Loucy (cell line): ENCODE measurements around the gene PSMD1.

Source experiments
- H2AFZ ChIP-seq: fragments of 200-600 bp; sonication (generic); 2 replicates; pipeline ENCODE4 v1.6.0; 2016; ENCODE audit warnings: antibody characterized with exemption, mild to moderate bottlenecking, low read length, moderate library complexity
- H3F3A ChIP-seq: fragments of 200-600 bp; 2 replicates; pipeline ENCODE4 v1.6.0; 2016; ENCODE audit warnings: antibody characterized with exemption, low read depth, mild to moderate bottlenecking
- H3K27me3 ChIP-seq: fragments of 200-600 bp; sonication (generic); 2 replicates; pipeline ENCODE4 v1.6.1; 2014; ENCODE audit warnings: low read length, mild to moderate bottlenecking; ENCODE audit not compliant: insufficient read depth, poor library complexity, severe bottlenecking
- H3K36me3 ChIP-seq: fragments of 200-600 bp; sonication (generic); 2 replicates; pipeline ENCODE4 v1.6.1; 2016; ENCODE audit warnings: low read length; ENCODE audit not compliant: insufficient read depth
- H3K4me1 ChIP-seq: fragments of 200-600 bp; sonication (generic); 2 replicates; pipeline ENCODE4 v1.5.1; 2014; ENCODE audit warnings: low read length, mild to moderate bottlenecking; ENCODE audit not compliant: insufficient read depth, poor library complexity, severe bottlenecking
- H3K4me2 ChIP-seq: fragments of 200-600 bp; sonication (generic); 2 replicates; pipeline ENCODE4 v1.6.0; 2014; ENCODE audit warnings: antibody characterized with exemption, low read length, low read depth, mild to moderate bottlenecking; ENCODE audit not compliant: poor library complexity, severe bottlenecking
- H3K4me3 ChIP-seq: fragments of 200-600 bp; sonication (generic); 2 replicates; pipeline ENCODE4 v1.5.1; 2014; ENCODE audit warnings: low read length, mild to moderate bottlenecking, mixed read lengths; ENCODE audit not compliant: poor library complexity, severe bottlenecking
- H3K79me2 ChIP-seq: fragments of 200-600 bp; sonication (generic); 2 replicates; pipeline ENCODE4 v1.6.1; 2014; ENCODE audit warnings: low read length; ENCODE audit not compliant: insufficient read depth
- H3K9ac ChIP-seq: fragments of 200-600 bp; sonication (generic); 2 replicates; pipeline ENCODE4 v1.6.0; 2014; ENCODE audit warnings: mild to moderate bottlenecking, low read depth, low read length, moderate library complexity; ENCODE audit not compliant: poor library complexity, severe bottlenecking
- H3K9me2 ChIP-seq: fragments of 200-600 bp; sonication (generic); replicated peaks from 2 replicates; pipeline ENCODE4 v1.6.1; 2016; ENCODE audit warnings: low read depth, low read length, mixed read lengths
- H3K9me3 ChIP-seq: fragments of 200-600 bp; sonication (generic); 2 replicates; pipeline ENCODE4 v1.6.1; 2014; ENCODE audit warnings: mild to moderate bottlenecking, antibody characterized with exemption, low read length, low read depth; ENCODE audit not compliant: insufficient read depth
- H4K20me1 ChIP-seq: fragments of 200-600 bp; sonication (generic); 2 replicates; pipeline ENCODE4 v1.6.0; 2014; ENCODE audit warnings: antibody characterized with exemption, low read length, mild to moderate bottlenecking; ENCODE audit not compliant: insufficient read depth, poor library complexity, severe bottlenecking
- EZH2phosphoT487 ChIP-seq: fragments of 200-600 bp; IDR thresholded peaks from 2 replicates; pipeline ENCODE4 v1.6.1; 2018; ENCODE audit warnings: antibody characterized with exemption, mild to moderate bottlenecking, moderate library complexity, borderline replicate concordance
- TF ChIP-seq, protein P1 (sequence below): fragments of 200-600 bp; sonication (generic); conservative IDR thresholded peaks from 2 replicates; pipeline ENCODE4 v1.5.1; 2014; ENCODE audit warnings: mild to moderate bottlenecking, antibody characterized with exemption, low read length

PSMD1 gene

DNA sequence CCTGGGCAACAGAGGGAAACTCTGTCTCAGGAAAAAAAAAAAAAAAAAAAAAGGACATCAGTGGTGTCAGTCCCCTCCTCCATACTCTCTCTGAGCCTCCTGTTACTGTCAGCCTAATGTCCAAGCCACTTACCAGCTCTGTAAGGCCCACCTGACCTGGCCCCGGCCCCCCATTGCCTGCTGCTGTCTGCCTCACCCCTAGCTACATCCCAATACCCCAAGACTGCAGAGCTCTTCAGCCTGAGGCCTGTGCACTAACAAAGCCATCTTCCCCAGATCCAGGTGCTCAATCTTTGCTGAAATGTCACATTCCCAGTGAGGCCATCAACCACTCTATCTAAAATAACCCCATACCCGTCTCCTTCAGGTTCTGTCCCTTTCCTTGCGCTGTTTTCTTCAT, 147.5 kb downstream of the PSMD1 start:
- H3K79me2 ChIP-seq: no peaks in the 10 kb centered on the region
- H2AFZ ChIP-seq: no peak overlapping the region
- no peak overlapping the region for H3K4me2 ChIP-seq
- H4K20me1 ChIP-seq: no peaks in the 10 kb centered on the region
- H3K36me3 ChIP-seq: no peaks in the 10 kb centered on the region
- no peaks in the 10 kb centered on the region for H3K27me3 ChIP-seq
- H3K9ac ChIP-seq: no peak overlapping the region
- no peak overlapping the region for H3K4me3 ChIP-seq
- no peaks in the 10 kb centered on the region for H3F3A ChIP-seq
- no peaks in the 10 kb centered on the region for H3K4me1 ChIP-seq
- no peaks in the 10 kb centered on the region for H3K9me2 ChIP-seq
- TF ChIP-seq, protein P1, sequence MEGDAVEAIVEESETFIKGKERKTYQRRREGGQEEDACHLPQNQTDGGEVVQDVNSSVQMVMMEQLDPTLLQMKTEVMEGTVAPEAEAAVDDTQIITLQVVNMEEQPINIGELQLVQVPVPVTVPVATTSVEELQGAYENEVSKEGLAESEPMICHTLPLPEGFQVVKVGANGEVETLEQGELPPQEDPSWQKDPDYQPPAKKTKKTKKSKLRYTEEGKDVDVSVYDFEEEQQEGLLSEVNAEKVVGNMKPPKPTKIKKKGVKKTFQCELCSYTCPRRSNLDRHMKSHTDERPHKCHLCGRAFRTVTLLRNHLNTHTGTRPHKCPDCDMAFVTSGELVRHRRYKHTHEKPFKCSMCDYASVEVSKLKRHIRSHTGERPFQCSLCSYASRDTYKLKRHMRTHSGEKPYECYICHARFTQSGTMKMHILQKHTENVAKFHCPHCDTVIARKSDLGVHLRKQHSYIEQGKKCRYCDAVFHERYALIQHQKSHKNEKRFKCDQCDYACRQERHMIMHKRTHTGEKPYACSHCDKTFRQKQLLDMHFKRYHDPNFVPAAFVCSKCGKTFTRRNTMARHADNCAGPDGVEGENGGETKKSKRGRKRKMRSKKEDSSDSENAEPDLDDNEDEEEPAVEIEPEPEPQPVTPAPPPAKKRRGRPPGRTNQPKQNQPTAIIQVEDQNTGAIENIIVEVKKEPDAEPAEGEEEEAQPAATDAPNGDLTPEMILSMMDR: no peak
- TF ChIP-seq EZH2phosphoT487: no peak
- no peaks in the 10 kb centered on the region for H3K9me3 ChIP-seq

GRCh38 chr2:231204581-231204980, 147.9 kb downstream of the PSMD1 start:
- no peaks in the 10 kb centered on the region for H3F3A ChIP-seq
- H3K4me3 ChIP-seq: no peak overlapping the region
- no peaks in the 10 kb centered on the region for H3K79me2 ChIP-seq
- H2AFZ ChIP-seq: no peak overlapping the region
- H3K36me3 ChIP-seq: no peaks in the 10 kb centered on the region
- H3K4me2 ChIP-seq: no peak overlapping the region
- no peaks in the 10 kb centered on the region for H4K20me1 ChIP-seq
- TF ChIP-seq, protein P1: no peak
- no peaks in the 10 kb centered on the region for H3K27me3 ChIP-seq
- no peaks in the 10 kb centered on the region for H3K9me3 ChIP-seq
- no peaks in the 10 kb centered on the region for H3K9me2 ChIP-seq
- no peaks in the 10 kb centered on the region for H3K4me1 ChIP-seq
- H3K9ac ChIP-seq: no peak overlapping the region

GRCh38 chr2:231207734-231208133, 151.1 kb downstream of the PSMD1 start:
- Histone ChIP-seq H3K27me3 (no peaks in the 10 kb centered on the region), H3K9me2 (no peaks in the 10 kb centered on the region), H3F3A (no peaks in the 10 kb centered on the region), H3K4me2 (no peak overlapping the region), H3K36me3 (no peaks in the 10 kb centered on the region), H3K79me2 (no peaks in the 10 kb centered on the region), H3K4me3 (no peak overlapping the region), H3K9me3 (no peaks in the 10 kb centered on the region), H3K9ac (no peak overlapping the region), H3K4me1 (no peaks in the 10 kb centered on the region), H2AFZ (no peak overlapping the region), H4K20me1 (no peaks in the 10 kb centered on the region)
- no peak for TF ChIP-seq EZH2phosphoT487
- TF ChIP-seq, protein P1: no peak
